ENCODE measurements around the gene PC. TPM values are rescaled to one million over a fixed set of nuclear protein-coding genes. Genes with fewer than 3 reads are reported as not detected.

The PC gene
- total and polyA plus RNA-seq, 2 experiments from 2014 or later, result 18.3 to 21.7 TPM

DNA sequence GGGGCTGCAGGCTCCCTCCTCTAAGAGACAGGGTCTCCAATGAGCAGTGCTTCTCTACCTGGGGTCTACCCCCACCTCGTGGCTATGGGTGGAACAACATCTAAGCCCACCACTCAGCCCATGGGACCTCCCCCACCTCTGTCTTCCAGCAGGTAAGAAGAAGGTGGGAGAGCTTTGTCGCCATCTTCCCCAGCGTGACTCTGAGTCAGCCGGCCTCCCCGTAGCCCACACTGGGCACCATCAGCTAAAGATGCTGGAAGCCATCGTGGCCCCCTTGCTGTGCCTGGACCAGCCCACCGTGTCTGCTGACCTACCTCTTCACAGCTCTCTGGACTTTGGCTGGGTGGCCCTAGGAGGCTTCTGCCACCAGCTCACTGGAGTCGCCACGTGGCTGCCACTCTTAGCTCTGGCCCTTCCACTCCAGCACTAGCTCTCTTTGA, 17.9 kb upstream of the PC start:
- Histone ChIP-seq H3K27ac (ENCODE audit: low read depth) (no peak overlapping the region), H3K9me2 (ENCODE audit: insufficient read depth) (peaks cover 5% of the 10 kb centered on the region; the same call in 1 of the 2 replicates), H2AFZ (peak overlapping the region; percentile 87; the same call in 1 of the 2 replicates), H3K79me2 (replicated peaks; ENCODE audit: insufficient read depth) (no peaks in the 10 kb centered on the region), H3F3A (replicated peaks; ENCODE audit: low read depth) (no peaks in the 10 kb centered on the region), H3K27me3 (ENCODE audit: insufficient read depth) (no peaks in the 10 kb centered on the region), H3K36me3 (ENCODE audit: insufficient read depth) (no peaks in the 10 kb centered on the region), H4K20me1 (replicated peaks; ENCODE audit: insufficient read depth) (no peaks in the 10 kb centered on the region), H3K4me1 (ENCODE audit: insufficient read depth) (peaks cover 11% of the 10 kb centered on the region; the same call in 1 of the 2 replicates), H3K4me3 (no peak overlapping the region), H3K4me2 (no peak overlapping the region)
- peaks cover 5% of the 10 kb centered on the region for H3K36me3 Mint-ChIP-seq (ENCODE audit: low read depth)
- peaks cover 11% of the 10 kb centered on the region for H3K27me3 Mint-ChIP-seq (ENCODE audit: insufficient read depth, low read depth, poor library complexity)
- DNase-seq (ENCODE audit: low spot score) (peak; percentile 83), ATAC-seq (peak; percentile 91)
- no peak overlapping the region for H3K27ac Mint-ChIP-seq
- H3K9me3 Mint-ChIP-seq, result peaks cover 11% of the 10 kb centered on the region
- peaks cover 7% of the 10 kb centered on the region; the same call in 2 of the 3 replicates for H3K4me1 Mint-ChIP-seq
- H3K4me3 Mint-ChIP-seq, result no peak overlapping the region
- TF ChIP-seq, protein P1, sequence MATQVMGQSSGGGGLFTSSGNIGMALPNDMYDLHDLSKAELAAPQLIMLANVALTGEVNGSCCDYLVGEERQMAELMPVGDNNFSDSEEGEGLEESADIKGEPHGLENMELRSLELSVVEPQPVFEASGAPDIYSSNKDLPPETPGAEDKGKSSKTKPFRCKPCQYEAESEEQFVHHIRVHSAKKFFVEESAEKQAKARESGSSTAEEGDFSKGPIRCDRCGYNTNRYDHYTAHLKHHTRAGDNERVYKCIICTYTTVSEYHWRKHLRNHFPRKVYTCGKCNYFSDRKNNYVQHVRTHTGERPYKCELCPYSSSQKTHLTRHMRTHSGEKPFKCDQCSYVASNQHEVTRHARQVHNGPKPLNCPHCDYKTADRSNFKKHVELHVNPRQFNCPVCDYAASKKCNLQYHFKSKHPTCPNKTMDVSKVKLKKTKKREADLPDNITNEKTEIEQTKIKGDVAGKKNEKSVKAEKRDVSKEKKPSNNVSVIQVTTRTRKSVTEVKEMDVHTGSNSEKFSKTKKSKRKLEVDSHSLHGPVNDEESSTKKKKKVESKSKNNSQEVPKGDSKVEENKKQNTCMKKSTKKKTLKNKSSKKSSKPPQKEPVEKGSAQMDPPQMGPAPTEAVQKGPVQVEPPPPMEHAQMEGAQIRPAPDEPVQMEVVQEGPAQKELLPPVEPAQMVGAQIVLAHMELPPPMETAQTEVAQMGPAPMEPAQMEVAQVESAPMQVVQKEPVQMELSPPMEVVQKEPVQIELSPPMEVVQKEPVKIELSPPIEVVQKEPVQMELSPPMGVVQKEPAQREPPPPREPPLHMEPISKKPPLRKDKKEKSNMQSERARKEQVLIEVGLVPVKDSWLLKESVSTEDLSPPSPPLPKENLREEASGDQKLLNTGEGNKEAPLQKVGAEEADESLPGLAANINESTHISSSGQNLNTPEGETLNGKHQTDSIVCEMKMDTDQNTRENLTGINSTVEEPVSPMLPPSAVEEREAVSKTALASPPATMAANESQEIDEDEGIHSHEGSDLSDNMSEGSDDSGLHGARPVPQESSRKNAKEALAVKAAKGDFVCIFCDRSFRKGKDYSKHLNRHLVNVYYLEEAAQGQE (IDR thresholded peaks at IDR 0.05; ENCODE audit: unreplicated experiment), result no peak
- TF ChIP-seq NANOG (IDR thresholded peaks at IDR 0.05; ENCODE audit: borderline replicate concordance) (no peak), STAT1 (IDR thresholded peaks at IDR 0.05; ENCODE audit: unreplicated experiment) (no peak), ZNF331 (CRISPR knock-in tag; IDR thresholded peaks at IDR 0.05; ENCODE audit: low read depth) (no peak), ZNF114 (CRISPR knock-in tag; IDR thresholded peaks at IDR 0.05) (0 out of 2 replicates have a peak, but pooled peaks have one; percentile 75), JUNB (IDR thresholded peaks at IDR 0.05; ENCODE audit: unreplicated experiment) (no peak), CREB1 (CRISPR knock-in tag; IDR thresholded peaks at IDR 0.05; ENCODE audit: low read depth) (no peak), EZH2 (IDR thresholded peaks at IDR 0.05; ENCODE audit: low read depth, unreplicated experiment) (no peak), EZH2phosphoT487 (IDR thresholded peaks at IDR 0.05; ENCODE audit: unreplicated experiment) (no peak), POLR2AphosphoS5 (IDR thresholded peaks at IDR 0.05; ENCODE audit: low read depth) (no peak)
- TF ChIP-seq, protein P2, sequence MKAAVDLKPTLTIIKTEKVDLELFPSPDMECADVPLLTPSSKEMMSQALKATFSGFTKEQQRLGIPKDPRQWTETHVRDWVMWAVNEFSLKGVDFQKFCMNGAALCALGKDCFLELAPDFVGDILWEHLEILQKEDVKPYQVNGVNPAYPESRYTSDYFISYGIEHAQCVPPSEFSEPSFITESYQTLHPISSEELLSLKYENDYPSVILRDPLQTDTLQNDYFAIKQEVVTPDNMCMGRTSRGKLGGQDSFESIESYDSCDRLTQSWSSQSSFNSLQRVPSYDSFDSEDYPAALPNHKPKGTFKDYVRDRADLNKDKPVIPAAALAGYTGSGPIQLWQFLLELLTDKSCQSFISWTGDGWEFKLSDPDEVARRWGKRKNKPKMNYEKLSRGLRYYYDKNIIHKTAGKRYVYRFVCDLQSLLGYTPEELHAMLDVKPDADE (IDR thresholded peaks at IDR 0.05), result no peak
- TF ChIP-seq, protein P3, sequence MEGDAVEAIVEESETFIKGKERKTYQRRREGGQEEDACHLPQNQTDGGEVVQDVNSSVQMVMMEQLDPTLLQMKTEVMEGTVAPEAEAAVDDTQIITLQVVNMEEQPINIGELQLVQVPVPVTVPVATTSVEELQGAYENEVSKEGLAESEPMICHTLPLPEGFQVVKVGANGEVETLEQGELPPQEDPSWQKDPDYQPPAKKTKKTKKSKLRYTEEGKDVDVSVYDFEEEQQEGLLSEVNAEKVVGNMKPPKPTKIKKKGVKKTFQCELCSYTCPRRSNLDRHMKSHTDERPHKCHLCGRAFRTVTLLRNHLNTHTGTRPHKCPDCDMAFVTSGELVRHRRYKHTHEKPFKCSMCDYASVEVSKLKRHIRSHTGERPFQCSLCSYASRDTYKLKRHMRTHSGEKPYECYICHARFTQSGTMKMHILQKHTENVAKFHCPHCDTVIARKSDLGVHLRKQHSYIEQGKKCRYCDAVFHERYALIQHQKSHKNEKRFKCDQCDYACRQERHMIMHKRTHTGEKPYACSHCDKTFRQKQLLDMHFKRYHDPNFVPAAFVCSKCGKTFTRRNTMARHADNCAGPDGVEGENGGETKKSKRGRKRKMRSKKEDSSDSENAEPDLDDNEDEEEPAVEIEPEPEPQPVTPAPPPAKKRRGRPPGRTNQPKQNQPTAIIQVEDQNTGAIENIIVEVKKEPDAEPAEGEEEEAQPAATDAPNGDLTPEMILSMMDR (conservative IDR thresholded peaks at IDR 0.05; ENCODE audit: low read depth in 2 of 2), result peak; percentile 74 to 91
- TF ChIP-seq, protein P4, sequence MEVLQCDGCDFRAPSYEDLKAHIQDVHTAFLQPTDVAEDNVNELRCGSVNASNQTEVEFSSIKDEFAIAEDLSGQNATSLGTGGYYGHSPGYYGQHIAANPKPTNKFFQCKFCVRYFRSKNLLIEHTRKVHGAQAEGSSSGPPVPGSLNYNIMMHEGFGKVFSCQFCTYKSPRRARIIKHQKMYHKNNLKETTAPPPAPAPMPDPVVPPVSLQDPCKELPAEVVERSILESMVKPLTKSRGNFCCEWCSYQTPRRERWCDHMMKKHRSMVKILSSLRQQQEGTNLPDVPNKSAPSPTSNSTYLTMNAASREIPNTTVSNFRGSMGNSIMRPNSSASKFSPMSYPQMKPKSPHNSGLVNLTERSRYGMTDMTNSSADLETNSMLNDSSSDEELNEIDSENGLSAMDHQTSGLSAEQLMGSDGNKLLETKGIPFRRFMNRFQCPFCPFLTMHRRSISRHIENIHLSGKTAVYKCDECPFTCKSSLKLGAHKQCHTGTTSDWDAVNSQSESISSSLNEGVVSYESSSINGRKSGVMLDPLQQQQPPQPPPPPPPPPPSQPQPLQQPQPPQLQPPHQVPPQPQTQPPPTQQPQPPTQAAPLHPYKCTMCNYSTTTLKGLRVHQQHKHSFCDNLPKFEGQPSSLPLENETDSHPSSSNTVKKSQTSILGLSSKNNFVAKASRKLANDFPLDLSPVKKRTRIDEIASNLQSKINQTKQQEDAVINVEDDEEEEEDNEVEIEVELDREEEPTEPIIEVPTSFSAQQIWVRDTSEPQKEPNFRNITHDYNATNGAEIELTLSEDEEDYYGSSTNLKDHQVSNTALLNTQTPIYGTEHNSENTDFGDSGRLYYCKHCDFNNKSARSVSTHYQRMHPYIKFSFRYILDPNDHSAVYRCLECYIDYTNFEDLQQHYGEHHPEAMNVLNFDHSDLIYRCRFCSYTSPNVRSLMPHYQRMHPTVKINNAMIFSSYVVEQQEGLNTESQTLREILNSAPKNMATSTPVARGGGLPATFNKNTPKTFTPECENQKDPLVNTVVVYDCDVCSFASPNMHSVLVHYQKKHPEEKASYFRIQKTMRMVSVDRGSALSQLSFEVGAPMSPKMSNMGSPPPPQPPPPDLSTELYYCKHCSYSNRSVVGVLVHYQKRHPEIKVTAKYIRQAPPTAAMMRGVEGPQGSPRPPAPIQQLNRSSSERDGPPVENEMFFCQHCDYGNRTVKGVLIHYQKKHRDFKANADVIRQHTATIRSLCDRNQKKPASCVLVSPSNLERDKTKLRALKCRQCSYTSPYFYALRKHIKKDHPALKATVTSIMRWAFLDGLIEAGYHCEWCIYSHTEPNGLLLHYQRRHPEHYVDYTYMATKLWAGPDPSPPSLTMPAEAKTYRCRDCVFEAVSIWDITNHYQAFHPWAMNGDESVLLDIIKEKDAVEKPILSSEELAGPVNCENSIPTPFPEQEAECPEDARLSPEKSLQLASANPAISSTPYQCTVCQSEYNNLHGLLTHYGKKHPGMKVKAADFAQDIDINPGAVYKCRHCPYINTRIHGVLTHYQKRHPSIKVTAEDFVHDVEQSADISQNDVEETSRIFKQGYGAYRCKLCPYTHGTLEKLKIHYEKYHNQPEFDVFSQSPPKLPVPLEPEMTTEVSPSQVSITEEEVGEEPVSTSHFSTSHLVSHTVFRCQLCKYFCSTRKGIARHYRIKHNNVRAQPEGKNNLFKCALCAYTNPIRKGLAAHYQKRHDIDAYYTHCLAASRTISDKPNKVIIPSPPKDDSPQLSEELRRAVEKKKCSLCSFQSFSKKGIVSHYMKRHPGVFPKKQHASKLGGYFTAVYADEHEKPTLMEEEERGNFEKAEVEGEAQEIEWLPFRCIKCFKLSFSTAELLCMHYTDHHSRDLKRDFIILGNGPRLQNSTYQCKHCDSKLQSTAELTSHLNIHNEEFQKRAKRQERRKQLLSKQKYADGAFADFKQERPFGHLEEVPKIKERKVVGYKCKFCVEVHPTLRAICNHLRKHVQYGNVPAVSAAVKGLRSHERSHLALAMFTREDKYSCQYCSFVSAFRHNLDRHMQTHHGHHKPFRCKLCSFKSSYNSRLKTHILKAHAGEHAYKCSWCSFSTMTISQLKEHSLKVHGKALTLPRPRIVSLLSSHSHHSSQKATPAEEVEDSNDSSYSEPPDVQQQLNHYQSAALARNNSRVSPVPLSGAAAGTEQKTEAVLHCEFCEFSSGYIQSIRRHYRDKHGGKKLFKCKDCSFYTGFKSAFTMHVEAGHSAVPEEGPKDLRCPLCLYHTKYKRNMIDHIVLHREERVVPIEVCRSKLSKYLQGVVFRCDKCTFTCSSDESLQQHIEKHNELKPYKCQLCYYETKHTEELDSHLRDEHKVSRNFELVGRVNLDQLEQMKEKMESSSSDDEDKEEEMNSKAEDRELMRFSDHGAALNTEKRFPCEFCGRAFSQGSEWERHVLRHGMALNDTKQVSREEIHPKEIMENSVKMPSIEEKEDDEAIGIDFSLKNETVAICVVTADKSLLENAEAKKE (CRISPR knock-in tag; IDR thresholded peaks at IDR 0.05), result 0 out of 2 replicates have a peak, but pooled peaks have one; percentile 38
